ENCODE results near the gene ENO2.

Gene ENO2

GRCh38 chr12:6912164-6912935, 2.0 kb upstream of the ENO2 start:
- DNase-seq (ENCODE audit: low read depth) = no peak
- H3K4me3 ChIP-seq (ENCODE audit: control insufficient read depth, low read depth, low read length) = no peak overlapping the region
- no peak for TF ChIP-seq CTCF (IDR thresholded peaks at IDR 0.05; ENCODE audit: control insufficient read depth, insufficient read depth, low read depth, low read length, missing control alignments)

GRCh38 chr12:6914947-6915788, 788 bp downstream of the ENO2 start:
- H3K4me3 ChIP-seq (ENCODE audit: control insufficient read depth, low read depth, low read length) = peak overlapping the region; percentile 55
- DNase-seq (ENCODE audit: low read depth) = no peak
- TF ChIP-seq CTCF (IDR thresholded peaks at IDR 0.05; ENCODE audit: control insufficient read depth, insufficient read depth, low read depth, low read length, missing control alignments) = no peak

- no peak for DNase-seq (ENCODE audit: low read depth)
- no peak for TF ChIP-seq CTCF (IDR thresholded peaks at IDR 0.05; ENCODE audit: control insufficient read depth, insufficient read depth, low read depth, low read length, missing control alignments)
- no peak overlapping the region for H3K4me3 ChIP-seq (ENCODE audit: control insufficient read depth, low read depth, low read length)
These were observed 1.5 kb downstream of the ENO2 start for GRCh38 chr12:6915789-6916285.

- H3K4me3 ChIP-seq (ENCODE audit: control insufficient read depth, low read depth, low read length) = no peak overlapping the region
- no peak for TF ChIP-seq CTCF (IDR thresholded peaks at IDR 0.05; ENCODE audit: control insufficient read depth, insufficient read depth, low read depth, low read length, missing control alignments)
- DNase-seq (ENCODE audit: low read depth) = no peak
These were observed 2.2 kb downstream of the ENO2 start for GRCh38 chr12:6916426-6917200.

- DNase-seq (ENCODE audit: low read depth) = no peak
- no peak overlapping the region for H3K4me3 ChIP-seq (ENCODE audit: control insufficient read depth, low read depth, low read length)
- no peak for TF ChIP-seq CTCF (IDR thresholded peaks at IDR 0.05; ENCODE audit: control insufficient read depth, insufficient read depth, low read depth, low read length, missing control alignments)
These were observed 3.3 kb downstream of the ENO2 start for GRCh38 chr12:6917491-6918231.

All from AG09309 (cell line).